COLO668 (cell line): ENCODE measurements around the gene RAB4B.
"Not testable (repeated sequence)": the region's sequence is repeated elsewhere in the genome, so short reads cannot be mapped to it uniquely, and the experiment has no call there.

Source experiments
- DNase-seq: peaks from one replicate; lab custom pipeline; 2025; ENCODE audit not compliant: unreplicated experiment; lab: John Stamatoyannopoulos, UW

Gene RAB4B

GRCh38 chr19:40815223-40815622 lies 37.2 kb downstream of the RAB4B start:
- DNase-seq: no peak

GRCh38 chr19:40818480-40819399 lies 40.7 kb downstream of the RAB4B start:
- peak; percentile 61 for DNase-seq

GRCh38 chr19:40819479-40820234 lies 41.6 kb downstream of the RAB4B start:
- peak; percentile 14 for DNase-seq

GRCh38 chr19:40822161-40822560 lies 44.1 kb downstream of the RAB4B start:
- DNase-seq: no peak

- not testable (repeated sequence) for DNase-seq
These were observed 44.9 kb downstream of the RAB4B start for GRCh38 chr19:40822704-40823553.

- DNase-seq: not testable (repeated sequence)
These were observed 46.9 kb downstream of the RAB4B start for GRCh38 chr19:40824916-40825315.

GRCh38 chr19:40825460-40826095 lies 47.5 kb downstream of the RAB4B start:
- DNase-seq: not testable (repeated sequence)

GRCh38 chr19:40826312-40826698 lies 48.3 kb downstream of the RAB4B start:
- not testable (repeated sequence) for DNase-seq

GRCh38 chr19:40826699-40827385 lies 48.8 kb downstream of the RAB4B start:
- not testable (repeated sequence) for DNase-seq

GRCh38 chr19:40827386-40828247 lies 49.6 kb downstream of the RAB4B start:
- DNase-seq: no peak

- DNase-seq: no peak
These were observed 51.2 kb downstream of the RAB4B start for GRCh38 chr19:40829205-40829604.

- not testable (repeated sequence) for DNase-seq
These were observed 52.7 kb downstream of the RAB4B start for GRCh38 chr19:40830741-40831140.

- DNase-seq: no peak
These were observed 53.7 kb downstream of the RAB4B start for GRCh38 chr19:40831502-40832430.

- DNase-seq: not testable (repeated sequence)
These were observed 54.4 kb downstream of the RAB4B start for GRCh38 chr19:40832431-40832790.

- not testable (repeated sequence) for DNase-seq
These were observed 55.9 kb downstream of the RAB4B start for GRCh38 chr19:40833728-40834533.

GRCh38 chr19:40836754-40837429 lies 58.8 kb downstream of the RAB4B start:
- DNase-seq: no peak

- not testable (repeated sequence) for DNase-seq
These were observed 60.4 kb downstream of the RAB4B start for GRCh38 chr19:40838477-40838876.
